Measurements from ENCODE around the gene DENND1A.

DNA sequence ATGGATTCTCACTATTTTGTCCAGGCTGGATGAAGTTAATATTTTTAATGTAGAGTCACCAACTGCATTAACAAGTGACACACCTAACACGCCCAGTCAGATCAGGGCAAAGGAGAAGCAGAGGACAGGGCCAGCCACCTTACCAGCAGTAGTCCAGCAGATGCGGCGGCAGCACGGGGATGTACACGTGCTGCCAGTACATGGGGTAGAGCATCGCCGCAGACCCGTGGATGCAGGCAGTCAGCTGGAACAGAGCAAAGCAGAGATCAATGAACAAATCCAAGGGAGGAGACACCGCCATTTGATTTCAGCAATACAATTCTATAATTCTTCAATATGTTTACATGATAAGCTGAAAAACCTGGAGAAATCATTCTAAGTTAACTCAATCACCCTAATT is 299.7 kb downstream of the DENND1A start:
- TF ChIP-seq, protein P1, sequence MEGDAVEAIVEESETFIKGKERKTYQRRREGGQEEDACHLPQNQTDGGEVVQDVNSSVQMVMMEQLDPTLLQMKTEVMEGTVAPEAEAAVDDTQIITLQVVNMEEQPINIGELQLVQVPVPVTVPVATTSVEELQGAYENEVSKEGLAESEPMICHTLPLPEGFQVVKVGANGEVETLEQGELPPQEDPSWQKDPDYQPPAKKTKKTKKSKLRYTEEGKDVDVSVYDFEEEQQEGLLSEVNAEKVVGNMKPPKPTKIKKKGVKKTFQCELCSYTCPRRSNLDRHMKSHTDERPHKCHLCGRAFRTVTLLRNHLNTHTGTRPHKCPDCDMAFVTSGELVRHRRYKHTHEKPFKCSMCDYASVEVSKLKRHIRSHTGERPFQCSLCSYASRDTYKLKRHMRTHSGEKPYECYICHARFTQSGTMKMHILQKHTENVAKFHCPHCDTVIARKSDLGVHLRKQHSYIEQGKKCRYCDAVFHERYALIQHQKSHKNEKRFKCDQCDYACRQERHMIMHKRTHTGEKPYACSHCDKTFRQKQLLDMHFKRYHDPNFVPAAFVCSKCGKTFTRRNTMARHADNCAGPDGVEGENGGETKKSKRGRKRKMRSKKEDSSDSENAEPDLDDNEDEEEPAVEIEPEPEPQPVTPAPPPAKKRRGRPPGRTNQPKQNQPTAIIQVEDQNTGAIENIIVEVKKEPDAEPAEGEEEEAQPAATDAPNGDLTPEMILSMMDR (conservative IDR thresholded peaks at IDR 0.05; ENCODE audit: low read depth, low read length) = no peak
- no peak for TF ChIP-seq EZH2 (IDR thresholded peaks at IDR 0.05; ENCODE audit: low read length, unreplicated experiment)

Data from PC-3 (cell line).